WTC11 (cell line): ENCODE measurements around the gene THSD4.

Source experiments
- NFYB ChIP-seq: sonication (generic); formaldehyde crosslinking; conservative IDR thresholded peaks from 2 replicates; pipeline ENCODE4 v1.8.0; 2022; ENCODE audit warnings: low read depth, missing genetic modification reagents
- ZNF416 ChIP-seq: fragments of 250-450 bp; sonication (Bioruptor Pico); IDR thresholded peaks from 2 replicates; pipeline ENCODE4 v1.9.0; 2021; ENCODE audit warnings: mild to moderate bottlenecking, inconsistent platforms
- TF ChIP-seq, protein P1 (sequence below): sonication (generic); formaldehyde crosslinking; IDR thresholded peaks from 2 replicates; pipeline ENCODE4 v1.8.0; 2022; ENCODE audit warnings: mild to moderate bottlenecking, missing genetic modification reagents
- TF ChIP-seq, protein P2 (sequence below): sonication (generic); formaldehyde crosslinking; IDR thresholded peaks from 2 replicates; pipeline ENCODE4 v1.8.0; 2022; ENCODE audit warnings: mild to moderate bottlenecking, missing genetic modification reagents
- TF ChIP-seq, protein P3 (sequence below): fragments of 250-450 bp; sonication (Bioruptor Pico); IDR thresholded peaks from 2 replicates; pipeline ENCODE4 v1.9.0; 2021; ENCODE audit warnings: moderate library complexity, mild to moderate bottlenecking, inconsistent platforms, borderline replicate concordance
- TF ChIP-seq, protein P4 (sequence below): sonication (generic); formaldehyde crosslinking; IDR thresholded peaks from 2 replicates; pipeline ENCODE4 v1.8.0; 2022; ENCODE audit warnings: missing genetic modification reagents
- TF ChIP-seq, protein P5 (sequence below): fragments of 200-600 bp; IDR thresholded peaks from 2 replicates; pipeline ENCODE4 v1.8.0; 2022; ENCODE audit warnings: antibody characterized with exemption
- TF ChIP-seq, protein P6 (sequence below): sonication (generic); formaldehyde crosslinking; IDR thresholded peaks from 2 replicates; pipeline ENCODE4 v1.8.1; 2023; ENCODE audit warnings: mild to moderate bottlenecking, missing genetic modification reagents, moderate library complexity
- TF ChIP-seq, protein P7 (sequence below): fragments of 250-450 bp; sonication (Bioruptor Pico); IDR thresholded peaks from 2 replicates; pipeline ENCODE4 v2.1.2; 2022; ENCODE audit warnings: mild to moderate bottlenecking, moderate library complexity

DNA sequence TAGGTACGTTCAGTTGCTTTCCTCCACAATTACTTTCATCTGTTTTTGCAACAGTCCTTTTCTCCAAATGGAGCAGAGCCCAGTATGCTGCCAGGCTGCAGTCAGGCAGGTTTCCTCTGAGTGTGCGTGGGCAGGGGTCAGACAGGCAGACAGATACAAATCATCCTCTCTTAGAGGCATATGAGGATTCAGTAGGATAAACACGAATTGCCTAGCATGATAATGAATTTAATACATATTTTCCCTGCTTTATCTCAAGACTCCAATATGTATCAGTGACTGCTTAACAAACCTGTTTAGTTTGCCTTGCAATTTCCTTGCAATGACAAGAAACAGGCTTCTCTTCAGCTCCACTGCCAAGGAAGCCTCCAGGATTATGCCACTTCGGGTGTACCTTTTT is 554.4 kb downstream of the THSD4 start:
- TF ChIP-seq, protein P1, sequence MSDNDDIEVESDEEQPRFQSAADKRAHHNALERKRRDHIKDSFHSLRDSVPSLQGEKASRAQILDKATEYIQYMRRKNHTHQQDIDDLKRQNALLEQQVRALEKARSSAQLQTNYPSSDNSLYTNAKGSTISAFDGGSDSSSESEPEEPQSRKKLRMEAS (CRISPR knock-in tag), result no peak
- TF ChIP-seq, protein P2, sequence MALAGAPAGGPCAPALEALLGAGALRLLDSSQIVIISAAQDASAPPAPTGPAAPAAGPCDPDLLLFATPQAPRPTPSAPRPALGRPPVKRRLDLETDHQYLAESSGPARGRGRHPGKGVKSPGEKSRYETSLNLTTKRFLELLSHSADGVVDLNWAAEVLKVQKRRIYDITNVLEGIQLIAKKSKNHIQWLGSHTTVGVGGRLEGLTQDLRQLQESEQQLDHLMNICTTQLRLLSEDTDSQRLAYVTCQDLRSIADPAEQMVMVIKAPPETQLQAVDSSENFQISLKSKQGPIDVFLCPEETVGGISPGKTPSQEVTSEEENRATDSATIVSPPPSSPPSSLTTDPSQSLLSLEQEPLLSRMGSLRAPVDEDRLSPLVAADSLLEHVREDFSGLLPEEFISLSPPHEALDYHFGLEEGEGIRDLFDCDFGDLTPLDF (CRISPR knock-in tag), result no peak
- TF ChIP-seq, protein P3, sequence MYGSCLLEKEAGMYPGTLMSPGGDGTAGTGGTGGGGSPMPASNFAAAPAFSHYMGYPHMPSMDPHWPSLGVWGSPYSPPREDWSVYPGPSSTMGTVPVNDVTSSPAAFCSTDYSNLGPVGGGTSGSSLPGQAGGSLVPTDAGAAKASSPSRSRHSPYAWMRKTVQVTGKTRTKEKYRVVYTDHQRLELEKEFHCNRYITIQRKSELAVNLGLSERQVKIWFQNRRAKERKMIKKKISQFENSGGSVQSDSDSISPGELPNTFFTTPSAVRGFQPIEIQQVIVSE (CRISPR knock-in tag), result no peak
- TF ChIP-seq, protein P4, sequence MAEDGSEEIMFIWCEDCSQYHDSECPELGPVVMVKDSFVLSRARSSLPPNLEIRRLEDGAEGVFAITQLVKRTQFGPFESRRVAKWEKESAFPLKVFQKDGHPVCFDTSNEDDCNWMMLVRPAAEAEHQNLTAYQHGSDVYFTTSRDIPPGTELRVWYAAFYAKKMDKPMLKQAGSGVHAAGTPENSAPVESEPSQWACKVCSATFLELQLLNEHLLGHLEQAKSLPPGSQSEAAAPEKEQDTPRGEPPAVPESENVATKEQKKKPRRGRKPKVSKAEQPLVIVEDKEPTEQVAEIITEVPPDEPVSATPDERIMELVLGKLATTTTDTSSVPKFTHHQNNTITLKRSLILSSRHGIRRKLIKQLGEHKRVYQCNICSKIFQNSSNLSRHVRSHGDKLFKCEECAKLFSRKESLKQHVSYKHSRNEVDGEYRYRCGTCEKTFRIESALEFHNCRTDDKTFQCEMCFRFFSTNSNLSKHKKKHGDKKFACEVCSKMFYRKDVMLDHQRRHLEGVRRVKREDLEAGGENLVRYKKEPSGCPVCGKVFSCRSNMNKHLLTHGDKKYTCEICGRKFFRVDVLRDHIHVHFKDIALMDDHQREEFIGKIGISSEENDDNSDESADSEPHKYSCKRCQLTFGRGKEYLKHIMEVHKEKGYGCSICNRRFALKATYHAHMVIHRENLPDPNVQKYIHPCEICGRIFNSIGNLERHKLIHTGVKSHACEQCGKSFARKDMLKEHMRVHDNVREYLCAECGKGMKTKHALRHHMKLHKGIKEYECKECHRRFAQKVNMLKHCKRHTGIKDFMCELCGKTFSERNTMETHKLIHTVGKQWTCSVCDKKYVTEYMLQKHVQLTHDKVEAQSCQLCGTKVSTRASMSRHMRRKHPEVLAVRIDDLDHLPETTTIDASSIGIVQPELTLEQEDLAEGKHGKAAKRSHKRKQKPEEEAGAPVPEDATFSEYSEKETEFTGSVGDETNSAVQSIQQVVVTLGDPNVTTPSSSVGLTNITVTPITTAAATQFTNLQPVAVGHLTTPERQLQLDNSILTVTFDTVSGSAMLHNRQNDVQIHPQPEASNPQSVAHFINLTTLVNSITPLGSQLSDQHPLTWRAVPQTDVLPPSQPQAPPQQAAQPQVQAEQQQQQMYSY (CRISPR knock-in tag), result no peak
- TF ChIP-seq, protein P5, sequence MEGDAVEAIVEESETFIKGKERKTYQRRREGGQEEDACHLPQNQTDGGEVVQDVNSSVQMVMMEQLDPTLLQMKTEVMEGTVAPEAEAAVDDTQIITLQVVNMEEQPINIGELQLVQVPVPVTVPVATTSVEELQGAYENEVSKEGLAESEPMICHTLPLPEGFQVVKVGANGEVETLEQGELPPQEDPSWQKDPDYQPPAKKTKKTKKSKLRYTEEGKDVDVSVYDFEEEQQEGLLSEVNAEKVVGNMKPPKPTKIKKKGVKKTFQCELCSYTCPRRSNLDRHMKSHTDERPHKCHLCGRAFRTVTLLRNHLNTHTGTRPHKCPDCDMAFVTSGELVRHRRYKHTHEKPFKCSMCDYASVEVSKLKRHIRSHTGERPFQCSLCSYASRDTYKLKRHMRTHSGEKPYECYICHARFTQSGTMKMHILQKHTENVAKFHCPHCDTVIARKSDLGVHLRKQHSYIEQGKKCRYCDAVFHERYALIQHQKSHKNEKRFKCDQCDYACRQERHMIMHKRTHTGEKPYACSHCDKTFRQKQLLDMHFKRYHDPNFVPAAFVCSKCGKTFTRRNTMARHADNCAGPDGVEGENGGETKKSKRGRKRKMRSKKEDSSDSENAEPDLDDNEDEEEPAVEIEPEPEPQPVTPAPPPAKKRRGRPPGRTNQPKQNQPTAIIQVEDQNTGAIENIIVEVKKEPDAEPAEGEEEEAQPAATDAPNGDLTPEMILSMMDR, result no peak
- TF ChIP-seq, protein P6, sequence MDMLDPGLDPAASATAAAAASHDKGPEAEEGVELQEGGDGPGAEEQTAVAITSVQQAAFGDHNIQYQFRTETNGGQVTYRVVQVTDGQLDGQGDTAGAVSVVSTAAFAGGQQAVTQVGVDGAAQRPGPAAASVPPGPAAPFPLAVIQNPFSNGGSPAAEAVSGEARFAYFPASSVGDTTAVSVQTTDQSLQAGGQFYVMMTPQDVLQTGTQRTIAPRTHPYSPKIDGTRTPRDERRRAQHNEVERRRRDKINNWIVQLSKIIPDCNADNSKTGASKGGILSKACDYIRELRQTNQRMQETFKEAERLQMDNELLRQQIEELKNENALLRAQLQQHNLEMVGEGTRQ (CRISPR knock-in tag), result no peak
- TF ChIP-seq, protein P7, sequence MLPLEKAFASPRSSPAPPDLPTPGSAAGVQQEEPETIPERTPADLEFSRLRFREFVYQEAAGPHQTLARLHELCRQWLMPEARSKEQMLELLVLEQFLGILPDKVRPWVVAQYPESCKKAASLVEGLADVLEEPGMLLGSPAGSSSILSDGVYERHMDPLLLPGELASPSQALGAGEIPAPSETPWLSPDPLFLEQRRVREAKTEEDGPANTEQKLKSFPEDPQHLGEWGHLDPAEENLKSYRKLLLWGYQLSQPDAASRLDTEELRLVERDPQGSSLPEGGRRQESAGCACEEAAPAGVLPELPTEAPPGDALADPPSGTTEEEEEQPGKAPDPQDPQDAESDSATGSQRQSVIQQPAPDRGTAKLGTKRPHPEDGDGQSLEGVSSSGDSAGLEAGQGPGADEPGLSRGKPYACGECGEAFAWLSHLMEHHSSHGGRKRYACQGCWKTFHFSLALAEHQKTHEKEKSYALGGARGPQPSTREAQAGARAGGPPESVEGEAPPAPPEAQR (CRISPR knock-in tag), result no peak
- TF ChIP-seq NFYB (CRISPR knock-in tag) (no peak), ZNF416 (CRISPR knock-in tag) (no peak)
